ENCODE measurements around the gene TMEFF2. TPM values are rescaled to one million over a fixed set of nuclear protein-coding genes. Genes with fewer than 3 reads are reported as not detected.

TMEFF2 gene
- total and polyA plus RNA-seq, 10 donors: not detected

- intact Hi-C loops (cut with DNase I; ENCODE audit: low total_unique reads): no loop called here
- H3K4me1 ChIP-seq: no peaks in the 10 kb centered on the region
- H3K27ac ChIP-seq: no peak overlapping the region
- no peak for DNase-seq
- no peaks in the 10 kb centered on the region for H3K36me3 ChIP-seq
- WGBS, 5 donors: 82 to 93% (median 90%) methylated on average over 2 of the region's 2 CpGs
- no peak overlapping the region for H3K4me3 ChIP-seq
- H3K9me3 ChIP-seq: no peaks in the 10 kb centered on the region
- TF ChIP-seq POLR2AphosphoS5 (IDR thresholded peaks at IDR 0.05) (no peak), POLR2A (IDR thresholded peaks at IDR 0.05) (no peak), CTCF (IDR thresholded peaks at IDR 0.05 in 8 of 11, conservative IDR thresholded peaks at IDR 0.05 in 3 of 11) (no peak)
- no peaks in the 10 kb centered on the region for H3K27me3 ChIP-seq (replicated peaks in 1 of 7)
Observed at GRCh38 chr2:191968120-191968519, 226.6 kb downstream of the TMEFF2 start.

- Histone ChIP-seq H3K27ac (no peak overlapping the region), H3K27me3 (replicated peaks in 1 of 7) (no peaks in the 10 kb centered on the region), H3K9me3 (no peaks in the 10 kb centered on the region), H3K4me1 (no peaks in the 10 kb centered on the region), H3K4me3 (no peak overlapping the region), H3K36me3 (no peaks in the 10 kb centered on the region)
- DNase-seq: no peak
- WGBS, 5 donors: 76 to 88% (median 83%) methylated on average over 4 of the region's 4 CpGs
- TF ChIP-seq POLR2AphosphoS5 (IDR thresholded peaks at IDR 0.05) (no peak), POLR2A (IDR thresholded peaks at IDR 0.05) (no peak), CTCF (IDR thresholded peaks at IDR 0.05 in 8 of 11, conservative IDR thresholded peaks at IDR 0.05 in 3 of 11) (no peak)
- intact Hi-C loops (cut with DNase I; ENCODE audit: low total_unique reads): no loop called here
Observed at GRCh38 chr2:191965733-191966132, 229.0 kb downstream of the TMEFF2 start.

- no peaks in the 10 kb centered on the region for H3K27me3 ChIP-seq (replicated peaks in 1 of 7)
- H3K9me3 ChIP-seq: no peaks in the 10 kb centered on the region
- DNase-seq: no peak
- no peaks in the 10 kb centered on the region for H3K4me1 ChIP-seq
- intact Hi-C loops (cut with DNase I; ENCODE audit: low total_unique reads): no loop called here
- no peak overlapping the region for H3K4me3 ChIP-seq
- H3K27ac ChIP-seq: no peak overlapping the region
- no peak for TF ChIP-seq POLR2A (IDR thresholded peaks at IDR 0.05)
- no peaks in the 10 kb centered on the region for H3K36me3 ChIP-seq
- 21 to 48% (median 45%) methylated on average over 1 of the region's 1 CpG for WGBS, 5 donors
Observed at GRCh38 chr2:191961556-191961955, 233.2 kb downstream of the TMEFF2 start.

- no peaks in the 10 kb centered on the region for H3K4me1 ChIP-seq
- no peaks in the 10 kb centered on the region for H3K36me3 ChIP-seq
- DNase-seq: no peak
- TF ChIP-seq CTCF (IDR thresholded peaks at IDR 0.05 in 8 of 11, conservative IDR thresholded peaks at IDR 0.05 in 3 of 11) (no peak), POLR2A (IDR thresholded peaks at IDR 0.05) (no peak), POLR2AphosphoS5 (IDR thresholded peaks at IDR 0.05) (no peak)
- H3K27me3 ChIP-seq (replicated peaks in 1 of 7): no peaks in the 10 kb centered on the region
- no peaks in the 10 kb centered on the region for H3K9me3 ChIP-seq
- H3K27ac ChIP-seq: no peak overlapping the region
- intact Hi-C loops (cut with DNase I; ENCODE audit: low total_unique reads): no loop called here
- no peak overlapping the region for H3K4me3 ChIP-seq
Observed at GRCh38 chr2:191959209-191959608, 235.5 kb downstream of the TMEFF2 start.

Data from spleen (tissue), 11 donors.